A549 (cell line): Measurements from ENCODE around the gene MTOR. TPM values are rescaled to one million over a fixed set of nuclear protein-coding genes. Genes with fewer than 3 reads are reported as not detected.

Experiments
- ATAC-seq, 2 experiments: fragments of 200-7000 bp in 1 of 2; fragments of >200 bp in 1 of 2; cut with Nextera tagmentation in 1 of 2; cut with Tn5 transposase in 1 of 2; 3 replicates each; pipeline versions ENCODE4 v1.8.0 to v1.9.1; 2018 to 2020; ENCODE audit warnings: mild to moderate bottlenecking in 1 of 2, moderate library complexity in 1 of 2
- CTCF ChIA-PET: fragments of 300-600 bp; sonication (Branson Sonifier 250); formaldehyde crosslinking; extraction: SDS; loops from one replicate; lab custom pipeline; 2021; ENCODE audit warnings: antibody characterized with exemption, inconsistent platforms; lab: Yijun Ruan, JAX
- POLR2A ChIA-PET: fragments of 350-600 bp; formaldehyde crosslinking; extraction: SDS; loops from one replicate; lab custom pipeline; 2021; ENCODE audit warnings: antibody characterized with exemption, inconsistent platforms; lab: Yijun Ruan, JAX
- DNase-seq, 2 experiments: peaks; one replicate each; pipeline versions ENCODE4 v3.0.0 to v3.0.0-alpha.2; 2011 to 2016; ENCODE audit warnings: low read depth in 1 of 2, low spot score in 1 of 2
- FAIRE-seq: peaks from 2 replicates; lab custom pipeline; 2011; peaks lifted over from hg19 to GRCh38; lab: Jason Lieb, UNC
- H3K27ac ChIP-seq, 2 experiments: fragments of >200 bp; sonication (Bioruptor Twin); formaldehyde crosslinking; 3 replicates each; pipeline ENCODE4 v1.5.1; 2016 to 2017
- H3K4me1 ChIP-seq: fragments of >200 bp; sonication (Bioruptor Twin); formaldehyde crosslinking; 3 replicates; pipeline ENCODE4 v1.6.1; 2016
- H3K4me2 ChIP-seq: fragments of >200 bp; sonication (Bioruptor Twin); formaldehyde crosslinking; 3 replicates; pipeline ENCODE4 v1.6.1; 2016
- H3K4me3 ChIP-seq: fragments of >200 bp; sonication (Bioruptor Twin); formaldehyde crosslinking; 3 replicates; pipeline ENCODE4 v1.5.1; 2016
- H3K9me3 ChIP-seq: fragments of >200 bp; sonication (Bioruptor Twin); formaldehyde crosslinking; 3 replicates; pipeline ENCODE4 v1.6.1; 2016
- BCL3 ChIP-seq: fragments of >200 bp; sonication (Bioruptor Twin); formaldehyde crosslinking; IDR thresholded peaks from 3 replicates; pipeline ENCODE4 v1.6.1; 2016
- CBX2 ChIP-seq: fragments of 200-600 bp; sonication (generic); IDR thresholded peaks from 2 replicates; pipeline ENCODE4 v1.6.1; 2016; ENCODE audit warnings: low read depth, mild to moderate bottlenecking, borderline replicate concordance
- CHD4 ChIP-seq: fragments of 200-600 bp; sonication (generic); IDR thresholded peaks from 2 replicates; pipeline ENCODE4 v1.6.1; 2016; ENCODE audit warnings: antibody characterized with exemption, mild to moderate bottlenecking, borderline replicate concordance
- EHF ChIP-seq: fragments of 250-450 bp; sonication (Bioruptor Pico); IDR thresholded peaks from 2 replicates; pipeline ENCODE4 v1.5.0; 2020; ENCODE audit warnings: mild to moderate bottlenecking
- ESRRA ChIP-seq: fragments of 150-350 bp; IDR thresholded peaks from 2 replicates; pipeline ENCODE4 v1.6.1; 2014; ENCODE audit warnings: mild to moderate bottlenecking, low read length, borderline replicate concordance
- FOSB ChIP-seq: fragments of 250-450 bp; sonication (Bioruptor Pico); IDR thresholded peaks from 2 replicates; pipeline ENCODE4 v1.5.0; 2020; ENCODE audit warnings: mild to moderate bottlenecking, moderate library complexity
- FOSL2 ChIP-seq, 2 experiments: fragments of 450-650 bp in 1 of 2; fragments of >200 bp in 1 of 2; sonication (Bioruptor Twin) in 1 of 2; formaldehyde crosslinking; IDR thresholded peaks; 2 replicates each; pipeline versions ENCODE4 v1.5.0 to v1.6.1; 2016 to 2020; ENCODE audit warnings: mild to moderate bottlenecking in 1 of 2, moderate library complexity in 1 of 2
- GATA3 ChIP-seq: IDR thresholded peaks from 2 replicates; pipeline ENCODE4 v1.6.1; 2012; ENCODE audit warnings: borderline replicate concordance
- HDAC2 ChIP-seq: fragments of 200-600 bp; sonication (generic); IDR thresholded peaks from 2 replicates; pipeline ENCODE4 v1.6.1; 2016
- HES2 ChIP-seq: fragments of >200 bp; sonication (Bioruptor Twin); formaldehyde crosslinking; IDR thresholded peaks from 2 replicates; pipeline ENCODE4 v1.6.1; 2016
- JUN ChIP-seq, 2 experiments: fragments of >200 bp; sonication (Bioruptor Twin); formaldehyde crosslinking; IDR thresholded peaks; 2 replicates in 1 of 2; 3 replicates in 1 of 2; pipeline ENCODE4 v1.6.1; 2016 to 2017
- KDM5A ChIP-seq: fragments of 200-600 bp; sonication (generic); IDR thresholded peaks from 2 replicates; pipeline ENCODE4 v1.6.1; 2016; ENCODE audit warnings: antibody characterized with exemption, mild to moderate bottlenecking
- MAZ ChIP-seq: fragments of 150-350 bp; IDR thresholded peaks from 2 replicates; pipeline ENCODE4 v1.6.1; 2014; ENCODE audit warnings: antibody characterized with exemption, low read depth, low read length, borderline replicate concordance
- MYC ChIP-seq: IDR thresholded peaks from 2 replicates; pipeline ENCODE4 v1.6.1; 2012; ENCODE audit warnings: mild to moderate bottlenecking, inconsistent platforms, low read length, improper control_type of control experiment, borderline replicate concordance
- NPAS2 ChIP-seq: fragments of 250-450 bp; sonication (Bioruptor Pico); IDR thresholded peaks from 2 replicates; pipeline ENCODE4 v1.8.0; 2022; ENCODE audit warnings: mild to moderate bottlenecking, moderate library complexity, borderline replicate concordance
- PHF8 ChIP-seq: fragments of 200-600 bp; sonication (generic); IDR thresholded peaks from 2 replicates; pipeline ENCODE4 v1.6.1; 2016; ENCODE audit warnings: low read depth, mild to moderate bottlenecking, antibody characterized with exemption, moderate library complexity, borderline replicate concordance
- POLR2A ChIP-seq: IDR thresholded peaks from 2 replicates; pipeline ENCODE4 v1.6.1; 2012; ENCODE audit warnings: mild to moderate bottlenecking, low read length
- RAD21 ChIP-seq, 2 experiments: fragments of >200 bp in 1 of 2; sonication (Bioruptor Twin) in 1 of 2; formaldehyde crosslinking in 1 of 2; IDR thresholded peaks in 1 of 2; conservative IDR thresholded peaks in 1 of 2; 2 replicates in 1 of 2; 3 replicates in 1 of 2; pipeline ENCODE4 v1.6.1; 2012 to 2018; ENCODE audit warnings: inconsistent platforms in 1 of 2
- RARB ChIP-seq: fragments of 250-450 bp; sonication (Bioruptor Pico); IDR thresholded peaks from 2 replicates; pipeline ENCODE4 v1.8.0; 2021; ENCODE audit warnings: mild to moderate bottlenecking, moderate library complexity
- RCOR1 ChIP-seq: fragments of 150-350 bp; IDR thresholded peaks from 2 replicates; pipeline ENCODE4 v1.6.1; 2014; ENCODE audit warnings: antibody characterized with exemption, low read length, low read depth
- TFCP2L1 ChIP-seq: fragments of 250-450 bp; sonication (Bioruptor Pico); IDR thresholded peaks from 2 replicates; pipeline ENCODE4 v1.5.0; 2021; ENCODE audit warnings: mild to moderate bottlenecking
- TP53 ChIP-seq: fragments of 250-450 bp; sonication (Bioruptor Pico); IDR thresholded peaks from 2 replicates; pipeline ENCODE4 v1.5.0; 2021; ENCODE audit warnings: mild to moderate bottlenecking, moderate library complexity
- ZC3H11A ChIP-seq: fragments of 450-650 bp; IDR thresholded peaks from 2 replicates; pipeline ENCODE4 v1.6.1; 2014; ENCODE audit warnings: antibody characterized with exemption, mild to moderate bottlenecking
- ZFP36 ChIP-seq: fragments of 450-650 bp; IDR thresholded peaks from 2 replicates; pipeline ENCODE4 v1.6.1; 2014; ENCODE audit warnings: borderline replicate concordance; ENCODE audit not compliant: partially characterized antibody
- ZSCAN20 ChIP-seq: fragments of 250-450 bp; sonication (Bioruptor Pico); IDR thresholded peaks from 2 replicates; pipeline ENCODE4 v1.8.0; 2022; ENCODE audit warnings: mild to moderate bottlenecking, moderate library complexity
- WGBS: methylation state at CpG from one replicate; pipeline ENCODE4 v1.1.6; 2017; ENCODE audit errors: missing lambda C conversion rate; 5-methylcytosine and 5-hydroxymethylcytosine counted together
- polyA plus RNA-seq, 4 experiments: library from polyadenylated mRNA; depleted of rRNA in 3 of 4; stranded (reverse); fragments of >200 nt; fragmentation: RNase III in 1 of 4; extraction: RNeasy Plus Mini Kit Qiagen cat#74134 plus additional on column Dnase treatment in 1 of 4; gene quantifications; 2 replicates in 3 of 4; 3 replicates in 1 of 4; pipeline ENCODE4 v1.2.3, GENCODE V29; 2011 to 2017

MTOR gene
- polyA plus RNA-seq, 2 of the 4 experiments (the other 2 are of a cell fraction): 15.7 to 28.5 TPM

GRCh38 chr1:11138952-11139351, 123.4 kb downstream of the MTOR start (continued):
- TF ChIP-seq ZFP36: no peak
- TF ChIP-seq, all 56 proteins: peak for 0

GRCh38 chr1:11138029-11138428, 124.3 kb downstream of the MTOR start:
- DNase-seq (no peak), ATAC-seq (no peak), FAIRE-seq (no peak)
- TF ChIP-seq PHF8 (no peak), POLR2A (no peak), HES2 (no peak), CBX2 (no peak), RAD21 (conservative IDR thresholded peaks at IDR 0.05 in 1 of 2, IDR thresholded peaks at IDR 0.05 in 1 of 2) (no peak), MAZ (no peak), CHD4 (no peak), KDM5A (no peak), GATA3 (no peak), JUN (IDR thresholded peaks at IDR 0.05) (no peak)
- Histone ChIP-seq H3K4me1 (peaks cover 6% of the 10 kb centered on the region; the same call in 1 of the 3 replicates), H3K4me3 (no peak overlapping the region), H3K4me2 (no peak overlapping the region), H3K27ac (no peak overlapping the region), H3K9me3 (no peaks in the 10 kb centered on the region)
- ChIA-PET POLR2A (no interaction called here), CTCF (interaction anchor here (0.9 kb wide), 1 partner anchor 9 kb away, joined by 3 read pairs; no protein-coding TSS in a partner anchor)
- 90% methylated on average over 1 of the region's 1 CpG for WGBS

GRCh38 chr1:11134898-11135266, 127.5 kb downstream of the MTOR start:
- DNase-seq (no peak), ATAC-seq (no peak), FAIRE-seq (no peak)
- no peak overlapping the region for H3K27ac ChIP-seq
- H3K9me3 ChIP-seq: no peaks in the 10 kb centered on the region
- H3K4me2 ChIP-seq: no peak overlapping the region
- ChIA-PET POLR2A (interaction anchor here (0.7 kb wide), 1 partner anchor 12 kb away, joined by 5 read pairs; no protein-coding TSS in a partner anchor), CTCF (interaction anchor here (1.0 kb wide), 1 partner anchor 10 kb away, joined by 3 read pairs; no protein-coding TSS in a partner anchor)
- TF ChIP-seq HDAC2 (no peak), FOSL2 (IDR thresholded peaks at IDR 0.05) (no peak), FOSL2 (CRISPR knock-in tag; IDR thresholded peaks at IDR 0.05) (no peak), NPAS2 (CRISPR knock-in tag) (no peak), HES2 (no peak), MYC (no peak), EHF (CRISPR knock-in tag) (no peak), ZSCAN20 (no peak), JUN (IDR thresholded peaks at IDR 0.05) (no peak), BCL3 (no peak), RAD21 (conservative IDR thresholded peaks at IDR 0.05 in 1 of 2, IDR thresholded peaks at IDR 0.05 in 1 of 2) (no peak), MAZ (no peak), TP53 (CRISPR knock-in tag) (no peak), CHD4 (no peak), ZFP36 (no peak), RCOR1 (no peak), FOSB (CRISPR knock-in tag) (no peak), TFCP2L1 (CRISPR knock-in tag) (no peak), ZC3H11A (no peak), ESRRA (no peak), RARB (no peak)
- peaks cover 6% of the 10 kb centered on the region; the same call in 1 of the 3 replicates for H3K4me1 ChIP-seq
- 92% methylated on average over 5 of the region's 5 CpGs for WGBS
- H3K4me3 ChIP-seq: no peak overlapping the region
